CD4-positive, alpha-beta T cell treated with Interleukin-6 at 100 ng/mL for 8 hours (primary cell): ENCODE results near the gene PRSS50.
"Not testable (repeated sequence)": the region's sequence is repeated elsewhere in the genome, so short reads cannot be mapped to it uniquely, and the experiment has no call there.

Experiments
- DNase-seq: peaks from one replicate; pipeline ENCODE4 v3.0.0-alpha.2; 2020; ENCODE audit warnings: mixed read lengths, low spot score

The PRSS50 gene, protein sequence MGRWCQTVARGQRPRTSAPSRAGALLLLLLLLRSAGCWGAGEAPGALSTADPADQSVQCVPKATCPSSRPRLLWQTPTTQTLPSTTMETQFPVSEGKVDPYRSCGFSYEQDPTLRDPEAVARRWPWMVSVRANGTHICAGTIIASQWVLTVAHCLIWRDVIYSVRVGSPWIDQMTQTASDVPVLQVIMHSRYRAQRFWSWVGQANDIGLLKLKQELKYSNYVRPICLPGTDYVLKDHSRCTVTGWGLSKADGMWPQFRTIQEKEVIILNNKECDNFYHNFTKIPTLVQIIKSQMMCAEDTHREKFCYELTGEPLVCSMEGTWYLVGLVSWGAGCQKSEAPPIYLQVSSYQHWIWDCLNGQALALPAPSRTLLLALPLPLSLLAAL

DNA sequence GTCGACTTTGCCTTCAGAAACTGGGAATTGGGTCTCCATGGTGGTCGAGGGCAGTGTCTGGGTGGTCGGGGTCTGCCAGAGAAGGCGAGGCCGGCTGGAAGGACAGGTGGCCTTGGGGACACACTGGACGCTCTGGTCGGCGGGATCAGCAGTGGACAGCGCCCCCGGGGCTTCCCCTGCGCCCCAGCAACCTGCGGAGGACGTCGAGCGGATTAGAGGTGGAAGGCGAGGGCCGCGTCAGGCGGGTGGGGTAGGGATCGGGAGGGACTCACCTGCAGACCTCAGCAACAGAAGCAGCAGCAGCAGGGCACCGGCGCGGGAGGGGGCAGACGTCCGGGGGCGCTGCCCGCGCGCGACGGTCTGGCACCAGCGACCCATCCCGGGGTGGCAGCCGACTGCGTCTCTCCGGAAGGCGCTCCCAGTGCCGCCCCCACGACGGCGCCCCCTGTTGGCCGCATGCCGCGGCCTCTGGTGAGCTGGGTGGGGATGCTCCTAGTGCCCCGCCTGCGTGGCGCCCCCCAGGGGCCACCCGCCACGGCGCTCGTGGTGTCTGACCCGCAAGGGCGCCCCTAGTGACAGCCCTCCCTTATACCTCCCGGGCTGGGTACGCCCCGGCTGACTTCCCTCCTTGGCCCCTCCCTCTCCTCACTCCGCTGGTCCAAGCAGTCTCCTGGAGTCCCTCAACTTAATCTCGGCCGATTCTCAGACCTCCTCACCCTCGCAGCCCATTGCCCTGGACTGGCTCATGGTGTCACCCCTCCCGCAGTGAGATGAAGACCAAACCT is at the start of gene PRSS50:
Gene PRSS50, minus strand, starts transcription at position 423 of the 785 bp plus-strand sequence. Its CDS starts 45 bp downstream, at position 378.
- no peak for DNase-seq

DNA sequence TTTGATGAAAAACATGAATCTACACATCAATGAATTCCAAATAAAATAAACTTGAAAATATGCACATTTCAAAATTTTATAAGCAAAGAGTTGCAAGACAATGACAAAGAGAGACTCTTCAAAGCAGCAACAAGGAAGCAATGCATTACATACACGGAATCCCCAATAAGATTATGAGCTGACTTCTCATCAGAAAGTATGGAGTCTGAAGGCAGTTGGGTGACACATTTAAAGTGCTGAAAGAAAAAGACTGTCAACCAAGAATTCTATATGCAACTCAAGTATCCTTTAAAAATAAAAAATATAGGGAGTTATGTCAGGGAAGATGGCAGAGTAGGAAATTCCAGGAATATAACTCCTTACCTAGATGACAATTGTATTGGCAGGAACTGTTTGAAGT is 46.5 kb upstream of the PRSS50 start:
- no peak for DNase-seq

DNA sequence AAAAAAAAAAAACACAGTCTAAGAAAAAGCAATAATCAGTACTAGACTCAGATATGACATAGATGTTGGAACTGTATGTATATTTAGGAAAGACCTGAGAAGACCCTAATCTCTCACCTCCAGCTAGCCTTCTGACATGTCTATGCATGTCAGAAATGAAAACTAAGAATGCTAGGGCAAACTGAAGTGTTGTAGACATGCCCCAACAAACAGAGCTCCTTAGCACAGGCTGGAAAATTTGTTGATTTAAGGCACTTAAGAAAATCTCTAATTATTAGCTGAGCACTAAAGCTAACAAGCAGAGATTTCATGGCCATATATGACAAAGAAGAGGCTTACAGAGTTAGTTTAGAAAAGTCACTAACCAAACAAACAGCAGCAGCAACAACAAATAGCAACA is 45.5 kb upstream of the PRSS50 start:
- DNase-seq: no peak

DNA sequence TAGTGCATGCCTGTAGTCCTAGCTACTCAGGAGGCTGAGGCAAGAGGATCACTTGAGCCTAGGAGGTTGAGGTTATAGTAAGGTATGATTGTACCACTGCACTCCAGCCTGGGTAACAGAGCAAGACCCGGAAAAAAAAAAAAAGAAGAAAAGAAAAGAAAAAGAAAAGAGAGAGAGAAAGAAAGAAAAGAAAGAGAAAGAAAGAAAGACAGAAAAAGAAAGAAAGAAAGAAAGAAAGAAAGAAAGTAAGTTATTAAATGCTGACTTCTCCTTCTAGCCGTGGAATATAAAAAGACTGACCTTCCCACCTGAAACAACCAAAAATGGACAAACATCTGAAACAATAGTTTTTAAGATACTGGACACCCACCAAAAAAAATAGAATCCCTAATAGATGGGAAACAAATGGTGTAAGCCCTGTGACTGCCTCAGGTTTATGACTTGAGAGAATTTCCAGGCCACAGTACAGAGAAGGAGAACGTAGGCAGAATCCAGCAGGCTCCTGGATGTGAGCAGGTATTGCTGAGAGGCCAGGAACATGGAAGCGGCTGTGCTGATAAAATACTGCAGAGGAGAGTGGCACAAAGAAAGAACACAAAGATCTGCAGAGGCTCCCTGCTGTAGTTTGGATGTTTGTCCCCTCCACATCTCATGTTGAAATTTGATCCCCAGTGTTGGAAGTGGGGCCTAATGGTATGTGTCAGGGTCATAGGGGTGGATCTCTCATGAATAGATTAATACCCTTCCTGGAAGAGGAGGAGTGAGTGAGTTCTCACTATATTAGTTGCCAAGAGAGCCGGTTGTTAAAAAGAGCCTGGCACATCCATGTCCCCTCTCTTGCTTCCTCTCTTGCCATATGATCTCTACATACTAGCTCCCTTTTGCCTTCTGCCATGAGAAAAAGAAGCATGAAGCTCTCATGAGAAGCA is 41.8 kb upstream of the PRSS50 start:
- DNase-seq: no peak

DNA sequence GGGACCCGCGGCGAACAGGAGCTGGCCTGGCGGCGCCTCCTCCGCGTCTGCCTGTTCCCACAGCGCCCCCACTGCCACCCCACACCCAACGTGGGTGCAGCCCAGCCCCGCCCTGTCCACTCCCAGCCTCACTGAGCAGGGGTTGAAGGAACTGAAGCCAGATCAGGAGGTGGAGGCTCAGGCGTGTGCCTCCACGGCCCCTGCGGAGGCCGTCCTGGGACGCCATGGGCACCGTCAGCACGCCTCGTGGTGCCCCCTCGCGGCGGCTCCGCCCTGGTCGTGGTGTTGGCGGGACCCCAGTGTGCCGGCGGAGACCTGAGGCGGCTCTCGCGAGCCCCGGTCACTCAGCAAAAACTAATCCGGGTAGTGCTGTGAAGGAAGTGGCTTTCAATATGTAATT is 39.0 kb upstream of the PRSS50 start:
- DNase-seq: no peak

DNA sequence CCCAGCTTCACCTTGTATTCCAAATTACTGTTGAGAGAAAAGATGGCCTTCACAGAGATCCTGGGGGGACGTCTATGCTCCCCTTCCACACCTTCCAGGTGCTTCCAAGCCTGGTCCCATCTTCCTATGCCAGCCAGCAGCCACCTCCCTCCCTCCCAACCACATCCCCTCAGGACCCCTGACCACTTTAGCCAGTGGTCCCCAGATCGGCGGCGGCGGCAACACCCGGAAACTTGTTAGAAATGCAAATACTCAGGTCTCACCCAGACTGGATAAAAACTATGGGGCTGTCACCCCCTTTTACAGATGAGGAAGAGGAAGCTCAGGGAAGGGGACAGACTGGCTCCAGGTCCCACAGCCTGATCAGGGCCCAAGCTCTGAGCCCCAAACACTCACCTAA is 38.0 kb upstream of the PRSS50 start:
- DNase-seq: no peak

DNA sequence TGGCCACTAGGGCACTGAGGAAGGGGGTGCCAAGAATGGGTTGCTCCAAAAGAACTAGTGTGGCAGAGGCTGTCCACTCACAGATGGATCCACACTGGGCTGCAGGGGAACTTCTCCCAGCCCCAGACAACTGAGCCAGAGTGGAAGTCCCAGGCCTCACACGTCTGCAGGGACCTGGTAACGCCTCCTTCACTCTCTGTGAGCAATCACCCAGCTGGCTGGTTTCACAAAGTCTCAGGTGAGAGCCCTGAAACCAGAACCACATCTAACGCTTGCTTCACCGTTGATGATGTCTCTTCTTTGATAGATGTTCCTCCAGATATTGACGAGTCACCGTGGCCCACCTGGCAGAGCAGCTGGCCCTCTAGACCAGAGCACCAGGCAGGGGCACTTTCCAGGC is 35.5 kb upstream of the PRSS50 start:
- DNase-seq: peak; percentile 19

DNA sequence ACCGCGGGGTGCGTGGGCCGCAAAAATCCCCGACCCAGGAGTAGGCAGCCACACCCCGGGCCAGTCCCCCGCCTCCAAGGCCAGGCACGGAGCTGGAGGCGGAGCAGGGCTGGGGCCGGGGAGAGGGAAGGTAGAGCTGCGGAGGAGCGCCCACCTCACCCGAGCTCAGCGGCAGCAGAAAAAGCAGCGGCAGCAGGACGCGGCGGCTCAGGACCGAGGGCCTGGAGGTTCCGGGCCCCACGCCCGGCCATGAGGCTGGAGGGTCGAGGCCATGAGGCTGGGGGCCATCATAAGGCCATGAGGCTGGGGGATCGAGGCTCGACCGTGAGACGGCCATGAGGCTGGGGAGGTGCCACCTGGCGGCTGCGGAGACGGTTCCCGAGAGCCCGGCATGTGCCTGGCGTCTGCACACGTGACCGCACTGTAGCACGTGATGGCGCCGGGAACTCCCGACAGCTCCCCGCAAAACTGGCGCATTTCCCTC is 32.9 kb upstream of the PRSS50 start:
- DNase-seq: no peak

DNA sequence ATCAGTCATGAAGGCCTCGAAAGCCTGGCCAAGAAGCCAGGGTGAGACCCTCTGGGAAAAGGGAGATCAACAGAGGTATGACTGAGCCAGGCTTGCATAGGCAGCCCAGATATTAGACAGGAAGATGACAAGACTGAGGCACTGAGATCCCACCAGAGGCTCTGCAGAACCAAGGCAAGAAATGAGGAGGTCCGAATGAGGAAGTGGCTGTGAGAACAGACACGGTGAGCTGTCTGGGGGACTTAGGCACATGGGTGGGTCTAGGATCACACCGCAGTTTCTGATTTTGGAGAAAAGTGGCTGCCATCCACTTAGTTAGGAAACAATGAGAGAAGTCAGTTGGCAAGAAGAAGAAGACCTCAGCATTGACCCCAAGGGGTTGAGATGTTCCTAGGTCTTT is 31.5 kb upstream of the PRSS50 start:
- no peak for DNase-seq

DNA sequence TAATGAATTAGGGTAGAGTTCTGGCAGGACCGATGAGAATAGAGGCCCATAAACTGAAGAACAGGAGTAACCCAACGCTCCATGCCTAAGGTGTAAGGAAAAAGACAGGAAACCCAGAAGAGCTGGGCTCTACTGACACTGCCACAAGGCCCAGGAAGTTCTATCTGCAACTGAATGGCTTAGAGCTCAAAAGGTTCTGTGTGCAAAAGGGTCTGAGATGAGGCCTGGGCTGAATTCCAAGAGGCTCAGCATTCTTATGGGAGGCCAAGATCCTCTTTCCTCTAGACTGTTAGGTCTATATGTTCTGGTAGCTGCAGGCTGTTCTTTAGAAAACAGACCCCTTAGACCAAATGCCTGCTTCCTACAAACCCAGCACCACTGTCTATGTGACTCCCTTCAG is 30.5 kb upstream of the PRSS50 start:
- no peak for DNase-seq

DNA sequence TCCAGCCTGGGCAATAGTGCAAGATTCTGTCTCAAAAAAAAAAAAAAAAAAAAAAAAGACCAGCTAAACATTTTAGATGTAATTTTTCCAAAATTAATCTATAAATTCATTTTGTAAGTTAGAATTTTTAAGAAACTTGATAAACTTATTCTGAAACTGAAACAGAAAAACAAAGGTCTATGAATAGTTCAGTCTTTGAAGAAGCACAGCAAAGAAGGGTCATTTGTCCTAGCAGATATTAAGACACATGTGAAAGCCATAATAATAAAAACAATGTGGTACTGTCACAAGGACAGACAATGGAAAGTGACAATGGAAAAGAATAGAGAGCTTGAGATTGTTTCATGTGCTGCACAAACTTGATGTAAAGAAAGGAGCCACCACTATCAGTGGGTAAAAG is 29.0 kb upstream of the PRSS50 start:
- DNase-seq: no peak

DNA sequence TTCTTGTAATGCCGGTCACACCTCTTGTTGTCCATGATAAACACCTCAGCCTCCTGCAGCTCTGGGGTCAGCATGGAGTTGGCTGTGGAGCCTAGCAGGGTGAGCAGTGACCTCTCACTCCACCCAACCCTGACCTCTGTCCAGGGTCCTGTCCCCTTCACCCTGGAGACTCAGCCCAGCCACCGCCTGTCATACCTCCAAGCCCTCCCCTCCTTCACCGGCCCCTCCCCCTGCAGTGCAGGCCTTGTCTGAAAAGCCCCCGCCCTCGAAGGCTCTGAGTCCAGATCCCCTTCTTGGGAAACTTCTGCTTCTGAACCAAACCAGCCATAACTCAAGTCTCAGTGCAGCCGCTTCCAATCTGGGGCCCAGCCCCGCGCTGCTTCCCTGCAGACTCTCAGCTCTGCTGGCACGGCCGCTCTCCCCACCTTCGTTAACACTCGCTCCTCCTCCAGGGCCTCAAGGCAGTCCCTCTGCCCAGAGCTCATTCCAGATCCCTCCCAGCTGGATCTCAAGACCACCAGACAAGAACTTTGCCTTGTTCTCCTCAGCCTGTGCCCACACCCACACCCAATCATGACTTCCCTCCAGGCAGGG is 25.4 kb upstream of the PRSS50 start:
- no peak for DNase-seq

DNA sequence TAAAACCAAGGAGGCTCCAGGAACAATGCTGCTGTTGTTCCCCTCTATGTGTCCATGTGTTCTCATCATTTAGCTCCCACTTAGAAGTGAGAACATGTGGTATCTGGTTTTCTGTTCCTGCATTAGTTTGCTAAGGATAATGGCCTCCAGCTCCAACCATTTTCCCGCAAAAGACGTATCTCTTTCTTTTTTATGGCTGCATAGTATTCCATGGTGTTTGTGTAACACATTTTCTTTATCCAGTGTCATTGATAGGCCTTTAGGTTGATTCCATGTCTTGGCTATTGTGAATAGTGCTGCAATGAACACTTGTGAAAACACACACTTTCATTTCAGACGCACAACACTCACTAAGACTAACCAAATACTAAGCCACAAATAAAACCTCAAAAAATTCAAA is 21.9 kb upstream of the PRSS50 start:
- DNase-seq: not testable (repeated sequence)

DNA sequence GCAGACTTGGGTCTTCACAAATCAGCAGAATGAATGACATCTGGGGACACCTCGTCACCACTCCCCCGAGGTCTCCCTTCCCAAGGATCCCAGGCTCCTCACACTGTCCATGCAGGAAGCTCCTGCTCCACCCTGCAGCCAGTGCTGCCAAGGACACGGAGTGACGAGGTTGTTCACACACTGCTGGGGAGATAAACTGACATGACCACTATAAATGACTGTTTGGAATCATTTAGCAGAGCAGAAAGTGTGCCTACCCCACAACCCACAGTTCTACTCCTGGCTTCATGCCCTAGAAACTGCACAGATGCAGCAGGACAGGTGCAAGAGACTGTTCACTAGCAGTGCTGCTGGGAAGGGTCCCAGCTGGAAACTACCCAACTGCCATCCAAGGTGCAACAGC is 19.7 kb upstream of the PRSS50 start:
- no peak for DNase-seq

DNA sequence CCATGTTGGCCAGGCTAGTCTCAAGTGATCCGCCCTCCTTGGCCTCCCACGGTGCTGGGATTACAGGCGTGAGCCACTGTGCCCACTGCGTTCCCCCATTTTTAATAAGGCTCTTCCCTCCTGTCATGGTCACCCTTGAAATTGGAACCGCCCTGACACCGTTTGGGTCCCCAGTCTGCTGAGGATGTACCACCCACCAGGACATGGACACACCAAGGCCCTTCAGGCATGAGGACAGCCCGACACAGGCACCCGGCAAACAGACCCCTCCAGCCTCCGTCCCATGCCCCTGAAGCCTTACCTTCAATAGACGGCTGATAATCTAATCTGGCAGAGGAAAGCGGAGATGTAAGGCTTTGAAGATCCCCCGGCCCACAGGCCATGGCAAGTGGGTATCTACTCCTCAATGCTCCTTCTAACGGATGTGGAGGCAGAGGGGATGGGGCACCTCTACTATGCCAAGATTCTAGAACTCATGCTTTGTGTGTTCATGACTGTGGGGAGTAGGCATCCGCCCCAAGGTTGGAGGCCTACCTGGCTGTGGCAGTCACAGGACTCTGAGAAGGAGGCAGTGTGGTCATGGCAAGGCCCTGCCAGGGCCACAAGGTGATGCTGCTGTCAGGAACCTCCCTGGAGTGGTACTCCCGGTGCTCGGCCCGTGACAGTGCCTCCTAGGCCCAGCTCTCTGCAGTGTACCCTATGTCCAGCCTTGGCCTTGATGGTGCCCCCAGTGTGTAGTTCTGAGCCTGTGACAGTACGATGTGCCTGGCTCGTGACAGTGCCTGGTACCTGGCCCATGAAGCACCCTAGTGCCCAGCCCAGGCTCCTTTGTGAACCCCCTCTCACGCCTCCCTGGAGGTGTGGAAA is 18.6 kb upstream of the PRSS50 start:
- DNase-seq: no peak

DNA sequence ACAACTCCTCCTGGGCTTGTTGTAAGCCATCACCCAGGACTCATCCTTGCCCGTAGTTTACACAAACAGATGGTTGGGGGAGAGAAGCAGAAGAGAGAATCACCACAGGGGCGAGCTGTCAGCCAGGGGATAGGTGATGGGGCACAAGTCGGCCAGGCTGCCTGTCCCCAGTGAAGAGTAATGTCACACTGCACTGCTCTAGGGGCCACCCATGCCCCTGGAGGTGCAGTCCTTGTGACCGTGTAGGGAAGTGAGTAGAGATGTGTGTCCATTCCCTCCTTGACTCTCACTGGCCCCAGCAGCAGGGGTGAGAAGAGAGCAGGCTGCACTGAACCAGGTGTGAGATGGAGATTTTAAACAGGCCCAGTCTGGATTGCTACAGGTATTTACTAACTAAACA is 17.1 kb upstream of the PRSS50 start:
- DNase-seq: no peak

DNA sequence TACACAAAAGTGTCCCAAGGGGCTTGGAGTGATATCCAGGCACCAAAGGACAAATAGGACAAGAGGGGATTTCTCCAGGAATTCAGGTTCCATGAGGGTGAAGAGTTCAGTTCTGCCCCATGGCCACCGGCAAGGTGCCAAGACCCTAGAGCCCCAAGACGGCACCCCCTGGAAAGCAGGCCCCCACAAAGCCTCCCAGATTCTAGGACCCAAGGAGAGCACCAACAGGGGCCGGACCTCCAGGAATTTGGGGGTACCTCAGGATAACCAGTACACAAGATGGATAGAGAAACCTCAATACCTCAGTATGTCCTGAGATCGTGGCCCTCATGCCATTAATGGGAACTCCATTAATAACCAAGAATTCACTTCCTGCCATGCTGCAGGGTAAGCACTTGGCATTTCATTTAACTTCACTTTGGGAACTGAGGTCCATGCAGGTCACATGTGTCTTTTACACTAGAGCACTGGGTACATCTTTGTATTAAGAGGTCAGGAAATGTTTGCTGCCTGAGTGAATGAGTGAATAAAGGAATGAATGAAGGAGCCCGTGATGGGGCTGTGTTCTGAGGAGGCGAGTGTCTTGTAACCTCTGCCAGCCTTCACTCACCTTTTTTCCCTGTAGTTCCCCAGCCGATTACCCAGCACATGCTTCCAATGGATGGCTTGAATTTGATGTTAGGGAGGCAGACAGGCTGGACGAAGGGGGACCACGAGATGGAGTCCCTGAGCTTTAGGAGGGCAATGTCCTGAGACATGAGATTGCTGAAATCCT is 15.5 kb upstream of the PRSS50 start:
- DNase-seq: no peak

DNA sequence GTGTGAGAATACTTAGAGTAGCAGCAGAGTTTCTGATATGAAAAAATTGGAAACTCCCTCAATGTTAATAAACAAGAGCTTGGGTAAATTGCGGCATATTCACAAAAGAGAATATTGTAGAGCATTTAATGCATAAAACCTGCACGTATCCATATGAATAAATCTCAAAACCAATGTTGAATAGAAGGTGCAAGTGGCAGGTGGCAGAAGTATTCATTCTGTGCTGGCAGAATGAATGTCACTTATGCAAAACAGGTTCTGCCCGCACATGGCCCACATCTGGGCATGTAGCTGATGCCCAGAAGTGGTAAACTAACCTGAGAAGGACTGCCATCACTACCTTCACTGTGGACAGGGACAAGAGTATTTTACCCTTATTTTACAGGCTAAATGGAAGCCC is 14.1 kb upstream of the PRSS50 start:
- no peak for DNase-seq

DNA sequence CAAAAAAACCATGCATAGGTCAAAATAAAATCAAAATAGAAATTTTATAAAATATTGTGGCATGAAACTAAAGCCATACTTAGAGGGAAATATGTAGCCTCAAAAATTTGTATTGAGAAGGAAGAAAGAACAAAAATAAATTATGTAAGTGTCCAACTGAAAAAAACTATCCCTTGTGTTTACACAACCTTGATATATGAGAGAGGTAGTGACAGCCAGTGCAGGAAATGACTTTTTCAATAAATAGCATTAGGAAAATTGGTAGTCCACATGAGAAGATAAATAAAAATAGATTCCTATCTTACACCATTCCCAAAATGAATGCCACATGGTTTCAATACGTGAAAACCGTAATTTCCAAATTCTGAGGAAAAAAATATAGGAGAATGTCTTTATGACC is 13.2 kb upstream of the PRSS50 start:
- no peak for DNase-seq

DNA sequence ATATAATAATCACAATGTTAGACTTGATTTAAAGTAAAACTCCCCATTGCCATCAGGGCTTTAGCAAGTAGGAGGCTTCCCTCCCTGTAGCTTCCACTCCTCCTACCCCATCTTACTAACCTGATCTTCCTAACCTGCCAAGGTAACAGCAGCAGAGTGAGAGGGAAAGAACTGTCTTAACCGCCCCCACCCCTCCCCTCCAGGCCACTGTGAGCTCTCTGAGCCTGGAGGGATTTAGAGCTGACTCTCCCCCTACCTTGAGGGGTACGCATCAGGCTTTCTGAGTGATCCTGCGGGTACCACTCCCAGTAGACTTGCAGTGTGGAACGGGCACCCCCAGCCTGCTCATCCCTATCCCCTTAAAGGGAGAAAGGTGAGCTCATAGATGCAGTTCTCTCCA is 11.4 kb upstream of the PRSS50 start:
- no peak for DNase-seq
